Thyroid gland (tissue), 4 donors: Measurements from ENCODE around the gene MORN1.

ENCODE experiments used
- CTCF ChIP-seq, 6 experiments: fragments of 200-600 bp in 3 of 6; fragments of 450-650 bp in 3 of 6; sonication (generic) in 3 of 6; IDR thresholded peaks; one replicate each; pipeline ENCODE4 v1.5.1; 2016 to 2019; ENCODE audit warnings: antibody characterized with exemption in 6 of 6, mild to moderate bottlenecking in 2 of 6, inconsistent platforms in 1 of 6, moderate library complexity in 1 of 6
- POLR2A ChIP-seq, 2 donors: fragments of 450-650 bp; IDR thresholded peaks; one replicate each; pipeline ENCODE4 v1.6.1; 2017; ENCODE audit warnings: antibody characterized with exemption in 2 of 2, mild to moderate bottlenecking in 2 of 2, moderate library complexity in 1 of 2

- no peak for TF ChIP-seq POLR2A (IDR thresholded peaks at IDR 0.05)
- TF ChIP-seq CTCF (IDR thresholded peaks at IDR 0.05): no peak
Observed at GRCh38 chr1:2399890-2400575, 8.7 kb upstream of the MORN1 start.
